ENCODE data around the gene BMAL2. TPM values are rescaled to one million over a fixed set of nuclear protein-coding genes. Genes with fewer than 3 reads are reported as not detected.

The BMAL2 gene
- polyA plus RNA-seq (ENCODE audit: insufficient read length in 4 of 4): 1 to 10 TPM; 3.0 to 8.0 (median 6.7) TPM

GRCh38 chr12:27332714-27333402 is at the start of gene BMAL2:
TSS of gene BMAL2 (plus strand) at chr12:27332836. CDS start at chr12:27333073, 237 bp downstream.
- no peak for DNase-seq (ENCODE audit: low read depth in 4 of 4, low spot score in 3 of 4)

- DNase-seq (ENCODE audit: low read depth in 4 of 4, low spot score in 3 of 4): no peak
Observed at GRCh38 chr12:27284021-27284420, 48.6 kb upstream of the BMAL2 start.

- no peak for DNase-seq (ENCODE audit: low read depth in 4 of 4, low spot score in 3 of 4)
Observed at GRCh38 chr12:27284751-27285150, 47.9 kb upstream of the BMAL2 start.

- no peak for DNase-seq (ENCODE audit: low read depth in 4 of 4, low spot score in 3 of 4)
Observed at GRCh38 chr12:27285403-27285802, 47.2 kb upstream of the BMAL2 start.

- no peak for DNase-seq (ENCODE audit: low read depth in 4 of 4, low spot score in 3 of 4)
Observed at GRCh38 chr12:27289414-27289813, 43.2 kb upstream of the BMAL2 start.

- no peak for DNase-seq (ENCODE audit: low read depth in 4 of 4, low spot score in 3 of 4)
Observed at GRCh38 chr12:27290501-27291168, 42.0 kb upstream of the BMAL2 start.

GRCh38 chr12:27291862-27292261 is 40.8 kb upstream of the BMAL2 start:
- no peak for DNase-seq (ENCODE audit: low read depth in 4 of 4, low spot score in 3 of 4)

- DNase-seq (ENCODE audit: low read depth in 4 of 4, low spot score in 3 of 4): no peak
Observed at GRCh38 chr12:27292718-27293117, 39.9 kb upstream of the BMAL2 start.

- DNase-seq (ENCODE audit: low read depth in 4 of 4, low spot score in 3 of 4): no peak
Observed at GRCh38 chr12:27293463-27293862, 39.2 kb upstream of the BMAL2 start.

- DNase-seq (ENCODE audit: low read depth in 4 of 4, low spot score in 3 of 4): no peak
Observed at GRCh38 chr12:27296674-27297073, 36.0 kb upstream of the BMAL2 start.

GRCh38 chr12:27297566-27297965 is 35.1 kb upstream of the BMAL2 start:
- no peak for DNase-seq (ENCODE audit: low read depth in 4 of 4, low spot score in 3 of 4)

GRCh38 chr12:27299102-27299501 is 33.5 kb upstream of the BMAL2 start:
- no peak for DNase-seq (ENCODE audit: low read depth in 4 of 4, low spot score in 3 of 4)

- DNase-seq (ENCODE audit: low read depth in 4 of 4, low spot score in 3 of 4): no peak
Observed at GRCh38 chr12:27300226-27300625, 32.4 kb upstream of the BMAL2 start.

- DNase-seq (ENCODE audit: low read depth in 4 of 4, low spot score in 3 of 4): no peak
Observed at GRCh38 chr12:27303139-27304111, 29.2 kb upstream of the BMAL2 start.

GRCh38 chr12:27304856-27305255 is 27.8 kb upstream of the BMAL2 start:
- DNase-seq (ENCODE audit: low read depth in 4 of 4, low spot score in 3 of 4): no peak

- DNase-seq (ENCODE audit: low read depth in 4 of 4, low spot score in 3 of 4): no peak
Observed at GRCh38 chr12:27305673-27306456, 26.8 kb upstream of the BMAL2 start.

- no peak for DNase-seq (ENCODE audit: low read depth in 4 of 4, low spot score in 3 of 4)
Observed at GRCh38 chr12:27309293-27309994, 23.2 kb upstream of the BMAL2 start.

GRCh38 chr12:27309995-27310315 is 22.7 kb upstream of the BMAL2 start:
- no peak for DNase-seq (ENCODE audit: low read depth in 4 of 4, low spot score in 3 of 4)

GRCh38 chr12:27316947-27317346 is 15.7 kb upstream of the BMAL2 start:
- no peak for DNase-seq (ENCODE audit: low read depth in 4 of 4, low spot score in 3 of 4)

- no peak for DNase-seq (ENCODE audit: low read depth in 4 of 4, low spot score in 3 of 4)
Observed at GRCh38 chr12:27319409-27319808, 13.2 kb upstream of the BMAL2 start.

Data from left renal pelvis (tissue), 4 donors.